PFSK-1 (cell line): ENCODE measurements around the gene ARR3.

ENCODE experiments used
- FOXP2 ChIP-seq: optimal IDR thresholded peaks from 2 replicates; pipeline ENCODE3; 2011; ENCODE audit warnings: borderline replicate concordance, control low read depth, inconsistent platforms; ENCODE audit not compliant: insufficient read depth; ENCODE audit errors: extremely low read length, extremely low read depth
- POLR2AphosphoS5 ChIP-seq: IDR thresholded peaks from 2 replicates; pipeline ENCODE4 v1.6.1; 2012; ENCODE audit warnings: low read depth, mild to moderate bottlenecking, control low read depth, low read length, moderate library complexity
- SIN3A ChIP-seq: IDR thresholded peaks from 2 replicates; pipeline ENCODE4 v1.6.1; 2012; ENCODE audit warnings: mild to moderate bottlenecking, low read length, moderate library complexity, borderline replicate concordance; ENCODE audit not compliant: insufficient read depth
- TAF1 ChIP-seq: IDR thresholded peaks from 2 replicates; pipeline ENCODE4 v1.6.1; 2012; ENCODE audit warnings: low read length, control low read depth, borderline replicate concordance; ENCODE audit not compliant: insufficient read depth
- TF ChIP-seq, protein P1 (sequence below), 2 experiments: IDR thresholded peaks; 2 replicates each; pipeline versions ENCODE4 v1.6.1 to v1.8.0; 2011 to 2012; ENCODE audit warnings: low read depth in 2 of 2, low read length in 2 of 2, control low read depth in 1 of 2, inconsistent platforms in 1 of 2, mild to moderate bottlenecking in 1 of 2, moderate library complexity in 1 of 2; ENCODE audit not compliant: insufficient read depth in 1 of 2

DNA sequence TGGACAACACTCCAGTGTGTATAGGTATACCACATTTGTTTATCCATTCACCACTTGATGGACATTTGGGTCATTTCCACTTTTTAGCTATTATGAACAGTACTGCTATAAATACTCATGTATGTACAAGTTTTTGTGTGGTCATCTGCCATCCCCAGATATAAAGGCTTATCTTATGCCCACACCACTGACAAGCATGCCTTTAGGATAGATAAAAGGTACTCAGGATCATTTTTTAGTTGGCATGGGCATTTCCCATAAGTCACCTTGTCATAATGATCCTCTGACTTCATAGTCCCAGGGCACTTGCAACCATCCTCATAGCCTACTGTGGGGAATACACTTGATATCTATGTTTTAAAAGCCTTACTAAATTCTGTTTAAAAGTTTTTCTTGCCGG is 27.4 kb upstream of the ARR3 start:
- TF ChIP-seq POLR2AphosphoS5 (no peak), SIN3A (no peak), TAF1 (no peak), FOXP2 (no peak)
- TF ChIP-seq, protein P1, sequence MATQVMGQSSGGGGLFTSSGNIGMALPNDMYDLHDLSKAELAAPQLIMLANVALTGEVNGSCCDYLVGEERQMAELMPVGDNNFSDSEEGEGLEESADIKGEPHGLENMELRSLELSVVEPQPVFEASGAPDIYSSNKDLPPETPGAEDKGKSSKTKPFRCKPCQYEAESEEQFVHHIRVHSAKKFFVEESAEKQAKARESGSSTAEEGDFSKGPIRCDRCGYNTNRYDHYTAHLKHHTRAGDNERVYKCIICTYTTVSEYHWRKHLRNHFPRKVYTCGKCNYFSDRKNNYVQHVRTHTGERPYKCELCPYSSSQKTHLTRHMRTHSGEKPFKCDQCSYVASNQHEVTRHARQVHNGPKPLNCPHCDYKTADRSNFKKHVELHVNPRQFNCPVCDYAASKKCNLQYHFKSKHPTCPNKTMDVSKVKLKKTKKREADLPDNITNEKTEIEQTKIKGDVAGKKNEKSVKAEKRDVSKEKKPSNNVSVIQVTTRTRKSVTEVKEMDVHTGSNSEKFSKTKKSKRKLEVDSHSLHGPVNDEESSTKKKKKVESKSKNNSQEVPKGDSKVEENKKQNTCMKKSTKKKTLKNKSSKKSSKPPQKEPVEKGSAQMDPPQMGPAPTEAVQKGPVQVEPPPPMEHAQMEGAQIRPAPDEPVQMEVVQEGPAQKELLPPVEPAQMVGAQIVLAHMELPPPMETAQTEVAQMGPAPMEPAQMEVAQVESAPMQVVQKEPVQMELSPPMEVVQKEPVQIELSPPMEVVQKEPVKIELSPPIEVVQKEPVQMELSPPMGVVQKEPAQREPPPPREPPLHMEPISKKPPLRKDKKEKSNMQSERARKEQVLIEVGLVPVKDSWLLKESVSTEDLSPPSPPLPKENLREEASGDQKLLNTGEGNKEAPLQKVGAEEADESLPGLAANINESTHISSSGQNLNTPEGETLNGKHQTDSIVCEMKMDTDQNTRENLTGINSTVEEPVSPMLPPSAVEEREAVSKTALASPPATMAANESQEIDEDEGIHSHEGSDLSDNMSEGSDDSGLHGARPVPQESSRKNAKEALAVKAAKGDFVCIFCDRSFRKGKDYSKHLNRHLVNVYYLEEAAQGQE (IDR thresholded peaks at IDR 0.05; ENCODE audit: insufficient read depth in 1 of 2, low read depth in 2 of 2, low read length in 2 of 2): no peak
